ENCODE results near the gene INO80D.

GRCh38 chr2:206062724-206063123, 23.2 kb downstream of the INO80D start:
- no peak for TF ChIP-seq POLR2AphosphoS5 (IDR thresholded peaks at IDR 0.05; ENCODE audit: low read depth, low read length)
- no peak for TF ChIP-seq YY1 (IDR thresholded peaks at IDR 0.05; ENCODE audit: extremely low read depth, insufficient replicate concordance, low read depth, low read length)
- TF ChIP-seq CTCF (IDR thresholded peaks at IDR 0.05 in 2 of 3, conservative IDR thresholded peaks at IDR 0.05 in 1 of 3; ENCODE audit: borderline replicate concordance in 1 of 3, insufficient read depth in 1 of 3, low read depth in 2 of 3, low read length in 2 of 3) = no peak
- TF ChIP-seq, protein P1, sequence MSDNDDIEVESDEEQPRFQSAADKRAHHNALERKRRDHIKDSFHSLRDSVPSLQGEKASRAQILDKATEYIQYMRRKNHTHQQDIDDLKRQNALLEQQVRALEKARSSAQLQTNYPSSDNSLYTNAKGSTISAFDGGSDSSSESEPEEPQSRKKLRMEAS (IDR thresholded peaks at IDR 0.05) = no peak
- TF ChIP-seq ZFX (IDR thresholded peaks at IDR 0.05) = no peak
- TF ChIP-seq ELF1 (IDR thresholded peaks at IDR 0.05; ENCODE audit: borderline replicate concordance, low read depth) = no peak
- no peak for TF ChIP-seq POLR2A (IDR thresholded peaks at IDR 0.05; ENCODE audit: borderline replicate concordance, extremely low read depth, insufficient read depth, insufficient read length)
- no peak for TF ChIP-seq EZH2 (IDR thresholded peaks at IDR 0.05)
- TF ChIP-seq TCF7L2 (IDR thresholded peaks at IDR 0.05; ENCODE audit: borderline replicate concordance, extremely low read depth, insufficient read depth, insufficient read length) = no peak
- TF ChIP-seq, protein P2, sequence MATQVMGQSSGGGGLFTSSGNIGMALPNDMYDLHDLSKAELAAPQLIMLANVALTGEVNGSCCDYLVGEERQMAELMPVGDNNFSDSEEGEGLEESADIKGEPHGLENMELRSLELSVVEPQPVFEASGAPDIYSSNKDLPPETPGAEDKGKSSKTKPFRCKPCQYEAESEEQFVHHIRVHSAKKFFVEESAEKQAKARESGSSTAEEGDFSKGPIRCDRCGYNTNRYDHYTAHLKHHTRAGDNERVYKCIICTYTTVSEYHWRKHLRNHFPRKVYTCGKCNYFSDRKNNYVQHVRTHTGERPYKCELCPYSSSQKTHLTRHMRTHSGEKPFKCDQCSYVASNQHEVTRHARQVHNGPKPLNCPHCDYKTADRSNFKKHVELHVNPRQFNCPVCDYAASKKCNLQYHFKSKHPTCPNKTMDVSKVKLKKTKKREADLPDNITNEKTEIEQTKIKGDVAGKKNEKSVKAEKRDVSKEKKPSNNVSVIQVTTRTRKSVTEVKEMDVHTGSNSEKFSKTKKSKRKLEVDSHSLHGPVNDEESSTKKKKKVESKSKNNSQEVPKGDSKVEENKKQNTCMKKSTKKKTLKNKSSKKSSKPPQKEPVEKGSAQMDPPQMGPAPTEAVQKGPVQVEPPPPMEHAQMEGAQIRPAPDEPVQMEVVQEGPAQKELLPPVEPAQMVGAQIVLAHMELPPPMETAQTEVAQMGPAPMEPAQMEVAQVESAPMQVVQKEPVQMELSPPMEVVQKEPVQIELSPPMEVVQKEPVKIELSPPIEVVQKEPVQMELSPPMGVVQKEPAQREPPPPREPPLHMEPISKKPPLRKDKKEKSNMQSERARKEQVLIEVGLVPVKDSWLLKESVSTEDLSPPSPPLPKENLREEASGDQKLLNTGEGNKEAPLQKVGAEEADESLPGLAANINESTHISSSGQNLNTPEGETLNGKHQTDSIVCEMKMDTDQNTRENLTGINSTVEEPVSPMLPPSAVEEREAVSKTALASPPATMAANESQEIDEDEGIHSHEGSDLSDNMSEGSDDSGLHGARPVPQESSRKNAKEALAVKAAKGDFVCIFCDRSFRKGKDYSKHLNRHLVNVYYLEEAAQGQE (IDR thresholded peaks at IDR 0.05; ENCODE audit: low read depth) = no peak
- TF ChIP-seq EZH2phosphoT487 (IDR thresholded peaks at IDR 0.05; ENCODE audit: borderline replicate concordance) = no peak
- TF ChIP-seq, protein P3, sequence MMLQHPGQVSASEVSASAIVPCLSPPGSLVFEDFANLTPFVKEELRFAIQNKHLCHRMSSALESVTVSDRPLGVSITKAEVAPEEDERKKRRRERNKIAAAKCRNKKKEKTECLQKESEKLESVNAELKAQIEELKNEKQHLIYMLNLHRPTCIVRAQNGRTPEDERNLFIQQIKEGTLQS (IDR thresholded peaks at IDR 0.05) = no peak

Data from HCT116 (cell line).